Caco-2 (cell line): Measurements from ENCODE around the gene HGFAC. TPM values are rescaled to one million over a fixed set of nuclear protein-coding genes. Genes with fewer than 3 reads are reported as not detected.

Source experiments
- BruUV-seq: library from RNA; stranded (reverse); fragments of 400-500 nt; replicated peaks from 2 replicates; lab custom pipeline; 2021; lab: Mats Ljungman, UMichigan
- CTCF ChIA-PET: fragments of 300-600 bp; sonication (Branson Sonifier 250); formaldehyde crosslinking; loops from one replicate; lab custom pipeline; 2022; ENCODE audit warnings: antibody characterized with exemption; lab: Charles Lee
- POLR2A ChIA-PET: fragments of 300-600 bp; sonication (Branson Sonifier 250); formaldehyde crosslinking; loops from one replicate; lab custom pipeline; 2022; ENCODE audit warnings: antibody characterized with exemption; lab: Charles Lee
- DNase-seq, 2 experiments: peaks; one replicate each; pipeline versions ENCODE4 v3.0.0 to v3.0.0-alpha.2; 2020 to 2022
- H3K27me3 ChIP-seq: replicated peaks from 2 replicates; pipeline ENCODE4 v1.6.0; 2011; ENCODE audit warnings: low read length; ENCODE audit not compliant: control insufficient read depth, insufficient read depth
- H3K36me3 ChIP-seq: 2 replicates; pipeline ENCODE4 v1.5.1; 2011; ENCODE audit warnings: low read length; ENCODE audit not compliant: control insufficient read depth, insufficient read depth
- H3K4me1 ChIP-seq: fragments of 250-450 bp; sonication (Bioruptor Pico); 2 replicates; pipeline ENCODE4 v1.5.1; 2020; ENCODE audit warnings: mild to moderate bottlenecking
- H3K4me3 ChIP-seq: 2 replicates; pipeline ENCODE4 v1.5.1; 2011; ENCODE audit warnings: low read depth, mild to moderate bottlenecking, control low read depth, low read length
- H3K9me3 ChIP-seq: fragments of 250-450 bp; sonication (Bioruptor Pico); 2 replicates; pipeline ENCODE4 v1.5.1; 2020; ENCODE audit warnings: mild to moderate bottlenecking, moderate library complexity
- H3K27ac Mint-ChIP-seq: one replicate; pipeline ENCODE4 v1.8.0; 2022; ENCODE audit warnings: mixed read lengths; ENCODE audit not compliant: unreplicated experiment
- H3K27me3 Mint-ChIP-seq: one replicate; pipeline ENCODE4 v1.8.0; 2022; ENCODE audit warnings: mixed read lengths; ENCODE audit not compliant: insufficient read depth, unreplicated experiment
- H3K36me3 Mint-ChIP-seq: one replicate; pipeline ENCODE4 v1.8.0; 2022; ENCODE audit warnings: mild to moderate bottlenecking, mixed read lengths; ENCODE audit not compliant: insufficient read depth, unreplicated experiment
- H3K4me1 Mint-ChIP-seq: one replicate; pipeline ENCODE4 v1.8.0; 2022; ENCODE audit warnings: low read depth, mixed read lengths; ENCODE audit not compliant: unreplicated experiment
- H3K4me3 Mint-ChIP-seq: one replicate; pipeline ENCODE4 v1.8.0; 2022; ENCODE audit warnings: mild to moderate bottlenecking, moderate library complexity, mixed read lengths; ENCODE audit not compliant: unreplicated experiment
- H3K9me3 Mint-ChIP-seq: one replicate; pipeline ENCODE4 v1.8.0; 2022; ENCODE audit warnings: mixed read lengths; ENCODE audit not compliant: unreplicated experiment
- CTCF ChIP-seq, 2 experiments: fragments of 200-600 bp in 1 of 2; IDR thresholded peaks; 1 replicate in 1 of 2; 2 replicates in 1 of 2; pipeline versions ENCODE4 v1.5.1 to v1.8.0; 2011 to 2022; ENCODE audit warnings: antibody characterized with exemption in 1 of 2, control low read depth in 1 of 2, inconsistent platforms in 1 of 2, low read depth in 1 of 2, low read length in 1 of 2, mild to moderate bottlenecking in 1 of 2, moderate library complexity in 1 of 2; ENCODE audit not compliant: insufficient read depth in 1 of 2, severe bottlenecking in 1 of 2, unreplicated experiment in 1 of 2
- intact Hi-C: fragments of 100-400 bp; cut with micrococcal nuclease; formaldehyde crosslinking; loops from one replicate; pipeline ENCODE4 v1.10.0; 2022; ENCODE audit not compliant: unreplicated experiment
- total RNA-seq: library from RNA; stranded (reverse); gene quantifications from 2 replicates; pipeline ENCODE4 v1.2.3, GENCODE V29; 2022

The HGFAC gene
- total RNA-seq, 1 experiment from 2014 or later, result 0.48 TPM

- CTCF ChIA-PET, result no interaction called here
- no TSS peak for BruUV-seq
Measured at GRCh38 chr4:3486541-3487540, 45.1 kb downstream of the HGFAC start.

GRCh38 chr4:3487861-3488260 lies 46.1 kb downstream of the HGFAC start:
- POLR2A ChIA-PET, result no interaction called here
- H3K27me3 Mint-ChIP-seq, result peaks cover 18% of the 10 kb centered on the region

More at GRCh38 chr4:3486541-3487540, 45.1 kb downstream of the HGFAC start:
- no peak for TF ChIP-seq CTCF (IDR thresholded peaks at IDR 0.05; ENCODE audit: insufficient read depth in 1 of 2, low read depth in 1 of 2, low read length in 1 of 2, severe bottlenecking in 1 of 2, unreplicated experiment in 1 of 2)
- no peak overlapping the region for H3K27ac Mint-ChIP-seq
- POLR2A ChIA-PET, result no interaction called here
- DNase-seq, result no peak
- no peaks in the 10 kb centered on the region for H3K9me3 ChIP-seq
- no peak overlapping the region for H3K4me3 ChIP-seq
- intact Hi-C loops, result no loop called here
- peaks cover 18% of the 10 kb centered on the region for H3K27me3 Mint-ChIP-seq
- peaks cover 21% of the 10 kb centered on the region for H3K36me3 Mint-ChIP-seq
- no peaks in the 10 kb centered on the region for H3K9me3 Mint-ChIP-seq
- no peaks in the 10 kb centered on the region for H3K36me3 ChIP-seq
- no peak overlapping the region for H3K4me3 Mint-ChIP-seq
- H3K27me3 ChIP-seq, result no peaks in the 10 kb centered on the region; the same call in 1 of the 2 replicates
- H3K4me1 Mint-ChIP-seq, result no peaks in the 10 kb centered on the region
- H3K4me1 ChIP-seq, result peaks cover 19% of the 10 kb centered on the region

More at GRCh38 chr4:3487861-3488260, 46.1 kb downstream of the HGFAC start:
- Histone ChIP-seq H3K36me3 (no peaks in the 10 kb centered on the region), H3K27me3 (no peaks in the 10 kb centered on the region; the same call in 1 of the 2 replicates), H3K9me3 (no peaks in the 10 kb centered on the region), H3K4me3 (no peak overlapping the region), H3K4me1 (peaks cover 19% of the 10 kb centered on the region)
- Mint-ChIP-seq H3K9me3 (no peaks in the 10 kb centered on the region), H3K27ac (no peak overlapping the region), H3K4me1 (no peaks in the 10 kb centered on the region), H3K4me3 (no peak overlapping the region), H3K36me3 (peaks cover 28% of the 10 kb centered on the region)
- TF ChIP-seq CTCF (IDR thresholded peaks at IDR 0.05; ENCODE audit: insufficient read depth in 1 of 2, low read depth in 1 of 2, low read length in 1 of 2, severe bottlenecking in 1 of 2, unreplicated experiment in 1 of 2), result no peak
- BruUV-seq, result no TSS peak
- CTCF ChIA-PET, result no interaction called here
- intact Hi-C loops, result no loop called here
- DNase-seq, result no peak
